Osteocyte (in vitro differentiated cells): ENCODE measurements around the gene TMEM207. TPM values are rescaled to one million over a fixed set of nuclear protein-coding genes. Genes with fewer than 3 reads are reported as not detected.
A peak's percentile ranks its signal among the peaks of the same experiment; 100 is the strongest.

Source experiments
- DNase-seq: peaks from one replicate; pipeline ENCODE4 v3.0.0; 2021; ENCODE audit warnings: mixed read lengths; ENCODE audit not compliant: unreplicated experiment; ENCODE audit errors: extremely low spot score
- H3K27ac Mint-ChIP-seq: one replicate; pipeline ENCODE4 v1.8.0; 2021; ENCODE audit warnings: mild to moderate bottlenecking, mixed read lengths; ENCODE audit not compliant: unreplicated experiment
- H3K27me3 Mint-ChIP-seq: one replicate; pipeline ENCODE4 v1.8.0; 2021; ENCODE audit warnings: mixed read lengths; ENCODE audit not compliant: unreplicated experiment
- H3K36me3 Mint-ChIP-seq: one replicate; pipeline ENCODE4 v1.8.0; 2021; ENCODE audit warnings: mixed read lengths; ENCODE audit not compliant: unreplicated experiment
- H3K4me1 Mint-ChIP-seq: one replicate; pipeline ENCODE4 v1.8.0; 2021; ENCODE audit warnings: mixed read lengths; ENCODE audit not compliant: unreplicated experiment
- H3K4me3 Mint-ChIP-seq: one replicate; pipeline ENCODE4 v1.8.0; 2021; ENCODE audit warnings: mild to moderate bottlenecking, moderate library complexity, mixed read lengths; ENCODE audit not compliant: unreplicated experiment
- H3K9me3 Mint-ChIP-seq: one replicate; pipeline ENCODE4 v1.8.0; 2021; ENCODE audit warnings: mixed read lengths; ENCODE audit not compliant: unreplicated experiment
- total RNA-seq: library from RNA; stranded (reverse); gene quantifications from 2 replicates; pipeline ENCODE4 v1.2.1, GENCODE V29; 2021
- TF ChIP-seq, protein P1 (sequence below): fragments of 200-600 bp; sonication (generic); IDR thresholded peaks from 2 replicates; pipeline ENCODE4 v1.5.0; 2021; ENCODE audit warnings: antibody characterized with exemption, mild to moderate bottlenecking, moderate library complexity

The TMEM207 gene
- total RNA-seq, 1 donor from 2014 or later, result not detected

DNA sequence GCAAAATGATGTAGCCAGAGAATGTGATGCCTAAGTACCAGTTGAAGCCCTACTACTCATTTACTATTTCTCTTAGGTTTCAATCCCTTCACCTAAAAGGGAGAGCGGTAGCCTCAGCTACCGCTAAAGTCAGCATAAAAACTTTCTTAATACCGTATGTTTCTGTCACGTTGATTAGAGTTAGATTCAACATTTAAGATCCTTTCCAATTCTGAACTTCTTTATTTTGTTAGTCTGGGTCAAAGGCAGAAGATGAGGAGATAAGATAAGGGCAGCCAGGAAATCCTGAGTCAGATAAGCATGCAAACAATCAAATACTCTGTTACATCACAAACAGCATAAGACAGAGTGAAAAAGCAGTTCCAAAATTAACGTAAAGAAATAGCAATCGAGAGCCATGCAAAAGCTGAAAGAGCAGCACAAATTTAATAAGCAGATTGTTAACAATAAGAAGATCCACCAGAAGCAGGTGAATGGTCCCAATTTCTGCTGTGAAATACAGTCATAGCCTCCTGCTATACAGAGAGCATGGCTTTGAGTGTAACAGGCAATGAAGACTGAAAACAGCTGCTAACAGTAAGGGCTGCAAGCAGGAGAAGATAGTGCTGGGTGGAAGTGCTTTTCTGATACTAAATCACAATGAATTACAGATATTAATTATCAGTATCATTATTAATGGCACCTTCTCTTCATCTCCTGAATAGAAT, 3.0 kb downstream of the TMEM207 start:
- Mint-ChIP-seq H3K9me3 (no peaks in the 10 kb centered on the region), H3K36me3 (no peaks in the 10 kb centered on the region), H3K4me1 (peaks cover 19% of the 10 kb centered on the region), H3K27me3 (no peaks in the 10 kb centered on the region), H3K4me3 (no peak overlapping the region), H3K27ac (no peak overlapping the region)
- TF ChIP-seq, protein P1, sequence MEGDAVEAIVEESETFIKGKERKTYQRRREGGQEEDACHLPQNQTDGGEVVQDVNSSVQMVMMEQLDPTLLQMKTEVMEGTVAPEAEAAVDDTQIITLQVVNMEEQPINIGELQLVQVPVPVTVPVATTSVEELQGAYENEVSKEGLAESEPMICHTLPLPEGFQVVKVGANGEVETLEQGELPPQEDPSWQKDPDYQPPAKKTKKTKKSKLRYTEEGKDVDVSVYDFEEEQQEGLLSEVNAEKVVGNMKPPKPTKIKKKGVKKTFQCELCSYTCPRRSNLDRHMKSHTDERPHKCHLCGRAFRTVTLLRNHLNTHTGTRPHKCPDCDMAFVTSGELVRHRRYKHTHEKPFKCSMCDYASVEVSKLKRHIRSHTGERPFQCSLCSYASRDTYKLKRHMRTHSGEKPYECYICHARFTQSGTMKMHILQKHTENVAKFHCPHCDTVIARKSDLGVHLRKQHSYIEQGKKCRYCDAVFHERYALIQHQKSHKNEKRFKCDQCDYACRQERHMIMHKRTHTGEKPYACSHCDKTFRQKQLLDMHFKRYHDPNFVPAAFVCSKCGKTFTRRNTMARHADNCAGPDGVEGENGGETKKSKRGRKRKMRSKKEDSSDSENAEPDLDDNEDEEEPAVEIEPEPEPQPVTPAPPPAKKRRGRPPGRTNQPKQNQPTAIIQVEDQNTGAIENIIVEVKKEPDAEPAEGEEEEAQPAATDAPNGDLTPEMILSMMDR, result no peak
- no peak for DNase-seq

- Mint-ChIP-seq H3K27ac (peak overlapping the region; percentile 4), H3K9me3 (no peaks in the 10 kb centered on the region), H3K27me3 (no peaks in the 10 kb centered on the region), H3K4me1 (peaks cover 19% of the 10 kb centered on the region), H3K36me3 (no peaks in the 10 kb centered on the region), H3K4me3 (no peak overlapping the region)
- no peak for DNase-seq
- TF ChIP-seq, protein P1, result no peak
Observed at GRCh38 chr3:190444576-190445145, 5.0 kb downstream of the TMEM207 start.

- Mint-ChIP-seq H3K4me3 (no peak overlapping the region), H3K9me3 (no peaks in the 10 kb centered on the region), H3K27me3 (no peaks in the 10 kb centered on the region), H3K4me1 (peaks cover 19% of the 10 kb centered on the region), H3K36me3 (no peaks in the 10 kb centered on the region), H3K27ac (peak overlapping the region; percentile 4)
- TF ChIP-seq, protein P1, result no peak
- DNase-seq, result no peak
Observed at GRCh38 chr3:190444006-190444405, 5.7 kb downstream of the TMEM207 start.

- TF ChIP-seq, protein P1, result peak; percentile 63
- no peak for DNase-seq
- Mint-ChIP-seq H3K4me1 (peaks cover 19% of the 10 kb centered on the region), H3K27ac (no peak overlapping the region), H3K9me3 (no peaks in the 10 kb centered on the region), H3K36me3 (no peaks in the 10 kb centered on the region), H3K4me3 (no peak overlapping the region), H3K27me3 (no peaks in the 10 kb centered on the region)
Observed at GRCh38 chr3:190443257-190443656, 6.4 kb downstream of the TMEM207 start.

DNA sequence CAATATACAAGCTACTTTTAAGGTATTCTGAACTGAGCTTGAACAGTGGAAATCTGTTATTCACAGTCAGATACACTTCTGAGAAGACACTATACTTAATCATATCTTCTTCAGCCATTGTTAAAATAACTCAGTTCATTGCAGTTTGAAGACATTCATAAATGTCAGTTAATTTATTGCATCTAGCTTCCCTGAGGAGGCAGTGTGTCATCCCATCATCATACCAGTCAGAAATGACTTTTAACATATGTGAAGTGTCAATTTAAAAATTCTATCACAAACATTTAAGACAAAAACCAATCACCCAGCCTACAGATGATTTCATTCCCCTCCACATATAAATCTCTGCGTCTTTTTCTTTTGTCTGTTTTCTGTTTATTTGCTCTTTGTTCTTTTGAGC, 7.5 kb downstream of the TMEM207 start:
- TF ChIP-seq, protein P1, result no peak
- no peak for DNase-seq
- Mint-ChIP-seq H3K4me1 (peaks cover 19% of the 10 kb centered on the region), H3K9me3 (no peaks in the 10 kb centered on the region), H3K27me3 (no peaks in the 10 kb centered on the region), H3K27ac (no peak overlapping the region), H3K36me3 (no peaks in the 10 kb centered on the region), H3K4me3 (no peak overlapping the region)
